ENCODE data around the gene PSMA4.

GRCh38 chr15:78502641-78503040 is 37.6 kb upstream of the PSMA4 start:
- TF ChIP-seq, protein P1, sequence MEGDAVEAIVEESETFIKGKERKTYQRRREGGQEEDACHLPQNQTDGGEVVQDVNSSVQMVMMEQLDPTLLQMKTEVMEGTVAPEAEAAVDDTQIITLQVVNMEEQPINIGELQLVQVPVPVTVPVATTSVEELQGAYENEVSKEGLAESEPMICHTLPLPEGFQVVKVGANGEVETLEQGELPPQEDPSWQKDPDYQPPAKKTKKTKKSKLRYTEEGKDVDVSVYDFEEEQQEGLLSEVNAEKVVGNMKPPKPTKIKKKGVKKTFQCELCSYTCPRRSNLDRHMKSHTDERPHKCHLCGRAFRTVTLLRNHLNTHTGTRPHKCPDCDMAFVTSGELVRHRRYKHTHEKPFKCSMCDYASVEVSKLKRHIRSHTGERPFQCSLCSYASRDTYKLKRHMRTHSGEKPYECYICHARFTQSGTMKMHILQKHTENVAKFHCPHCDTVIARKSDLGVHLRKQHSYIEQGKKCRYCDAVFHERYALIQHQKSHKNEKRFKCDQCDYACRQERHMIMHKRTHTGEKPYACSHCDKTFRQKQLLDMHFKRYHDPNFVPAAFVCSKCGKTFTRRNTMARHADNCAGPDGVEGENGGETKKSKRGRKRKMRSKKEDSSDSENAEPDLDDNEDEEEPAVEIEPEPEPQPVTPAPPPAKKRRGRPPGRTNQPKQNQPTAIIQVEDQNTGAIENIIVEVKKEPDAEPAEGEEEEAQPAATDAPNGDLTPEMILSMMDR (IDR thresholded peaks at IDR 0.05), result no peak
- no peak for TF ChIP-seq POLR2A (IDR thresholded peaks at IDR 0.05)

All from heart left ventricle (tissue), 13 donors.